Measurements from ENCODE around the gene AKT2.
A peak's percentile ranks its signal among the peaks of the same experiment; 100 is the strongest.
"Not testable (repeated sequence)": the region's sequence is repeated elsewhere in the genome, so short reads cannot be mapped to it uniquely, and the experiment has no call there.

Gene AKT2

GRCh38 chr19:40284501-40285352, at the start of gene AKT2:
TSS of gene AKT2 (minus strand) at chr19:40285345. CDS start at chr19:40265267, 20,078 bp downstream.
- DNase-seq (ENCODE audit: low read depth in 2 of 2, low spot score in 1 of 2): peak; percentile 47 to 71

- DNase-seq (ENCODE audit: low read depth in 2 of 2, low spot score in 1 of 2): not testable (repeated sequence)
Observed at GRCh38 chr19:40333083-40333482, 47.9 kb upstream of the AKT2 start.

- DNase-seq (ENCODE audit: low read depth in 2 of 2, low spot score in 1 of 2): no peak
Observed at GRCh38 chr19:40332669-40333068, 47.5 kb upstream of the AKT2 start.

- DNase-seq (ENCODE audit: low read depth in 2 of 2, low spot score in 1 of 2): no peak
Observed at GRCh38 chr19:40331052-40331451, 45.9 kb upstream of the AKT2 start.

GRCh38 chr19:40326201-40326600, 41.1 kb upstream of the AKT2 start:
- DNase-seq (ENCODE audit: low read depth in 2 of 2, low spot score in 1 of 2): no peak

- DNase-seq (ENCODE audit: low read depth in 2 of 2, low spot score in 1 of 2): no peak
Observed at GRCh38 chr19:40323705-40324104, 38.6 kb upstream of the AKT2 start.

GRCh38 chr19:40322951-40323615, 37.9 kb upstream of the AKT2 start:
- no peak for DNase-seq (ENCODE audit: low read depth in 2 of 2, low spot score in 1 of 2)

GRCh38 chr19:40322271-40322610, 37.1 kb upstream of the AKT2 start:
- DNase-seq (ENCODE audit: low read depth in 2 of 2, low spot score in 1 of 2): no peak

- no peak for DNase-seq (ENCODE audit: low read depth in 2 of 2, low spot score in 1 of 2)
Observed at GRCh38 chr19:40321566-40322270, 36.6 kb upstream of the AKT2 start.

- no peak for DNase-seq (ENCODE audit: low read depth in 2 of 2, low spot score in 1 of 2)
Observed at GRCh38 chr19:40321076-40321475, 35.9 kb upstream of the AKT2 start.

- DNase-seq (ENCODE audit: low read depth in 2 of 2, low spot score in 1 of 2): no peak
Observed at GRCh38 chr19:40320558-40320935, 35.4 kb upstream of the AKT2 start.

GRCh38 chr19:40317338-40317737, 32.2 kb upstream of the AKT2 start:
- DNase-seq (ENCODE audit: low read depth in 2 of 2, low spot score in 1 of 2): no peak

GRCh38 chr19:40315812-40316470, 30.8 kb upstream of the AKT2 start:
- no peak for DNase-seq (ENCODE audit: low read depth in 2 of 2, low spot score in 1 of 2)

- DNase-seq (ENCODE audit: low read depth in 2 of 2, low spot score in 1 of 2): no peak
Observed at GRCh38 chr19:40314656-40315055, 29.5 kb upstream of the AKT2 start.

GRCh38 chr19:40313229-40313983, 28.3 kb upstream of the AKT2 start:
- DNase-seq (ENCODE audit: low read depth in 2 of 2, low spot score in 1 of 2): no peak

GRCh38 chr19:40312533-40312932, 27.4 kb upstream of the AKT2 start:
- no peak for DNase-seq (ENCODE audit: low read depth in 2 of 2, low spot score in 1 of 2)

GRCh38 chr19:40309666-40310065, 24.5 kb upstream of the AKT2 start:
- DNase-seq (ENCODE audit: low read depth in 2 of 2, low spot score in 1 of 2): no peak

GRCh38 chr19:40305403-40305802, 20.3 kb upstream of the AKT2 start:
- DNase-seq (ENCODE audit: low read depth in 2 of 2, low spot score in 1 of 2): peak; percentile 36 to 40

- DNase-seq (ENCODE audit: low read depth in 2 of 2, low spot score in 1 of 2): no peak
Observed at GRCh38 chr19:40304306-40304705, 19.2 kb upstream of the AKT2 start.

- no peak for DNase-seq (ENCODE audit: low read depth in 2 of 2, low spot score in 1 of 2)
Observed at GRCh38 chr19:40303765-40304164, 18.6 kb upstream of the AKT2 start.

Measured in stimulated activated CD8-positive, alpha-beta memory T cell treated with anti-CD3 and anti-CD28 coated beads, Interleukin-4, amount 100 ng/mL, for 4 hours (primary cell).